Ovary (tissue), 9 donors: ENCODE results near the gene SLC49A4. TPM values are rescaled to one million over a fixed set of nuclear protein-coding genes. Genes with fewer than 3 reads are reported as not detected.

Experiments used
- DNase-seq, 5 donors: peaks; one replicate each; pipeline ENCODE4 v3.0.0-alpha.2; 2019 to 2020
- H3K27ac ChIP-seq, 2 donors: fragments of 200-600 bp; one replicate each; pipeline versions ENCODE4 v1.5.1 to v1.8.0; 2019 to 2022
- H3K27me3 ChIP-seq: fragments of 200-600 bp; one replicate; pipeline ENCODE4 v1.8.0; 2022
- H3K36me3 ChIP-seq: fragments of 200-600 bp; sonication (generic); one replicate; pipeline ENCODE4 v1.5.1; 2019
- H3K4me1 ChIP-seq: one replicate; pipeline ENCODE4 v1.8.1; 2013; ENCODE audit warnings: mild to moderate bottlenecking, moderate library complexity; ENCODE audit not compliant: insufficient read depth
- H3K4me3 ChIP-seq: fragments of 200-600 bp; sonication (generic); one replicate; pipeline ENCODE4 v1.5.1; 2017
- H3K9me3 ChIP-seq, 2 donors: fragments of 200-600 bp in 1 of 2; sonication (generic) in 1 of 2; one replicate each; pipeline versions ENCODE4 v1.5.1 to v1.8.1; 2013 to 2019; ENCODE audit warnings: mild to moderate bottlenecking in 1 of 2, moderate library complexity in 1 of 2
- CTCF ChIP-seq, 3 donors: fragments of 450-650 bp in 2 of 3; fragments of 200-600 bp in 1 of 3; IDR thresholded peaks; one replicate each; pipeline versions ENCODE4 v1.5.1 to v1.8.0; 2016 to 2022; ENCODE audit warnings: antibody characterized with exemption in 3 of 3, mild to moderate bottlenecking in 1 of 3
- EP300 ChIP-seq: sonication (generic); formaldehyde crosslinking; IDR thresholded peaks from one replicate; pipeline ENCODE4 v1.6.1; 2017; ENCODE audit warnings: antibody characterized with exemption
- POLR2A ChIP-seq: fragments of 450-650 bp; IDR thresholded peaks from one replicate; pipeline ENCODE4 v1.6.1; 2017; ENCODE audit warnings: antibody characterized with exemption, mild to moderate bottlenecking, moderate library complexity
- WGBS, 3 donors: extraction: QIAGEN DNeasy Blood & Tissue Kit in 1 of 3; methylation state at CpG; one replicate each; pipeline versions ENCODE4 v1.1.5 to v1.1.7; 2013 to 2017; 5-methylcytosine and 5-hydroxymethylcytosine counted together
- intact Hi-C, 4 donors: fragments of 100-400 bp; cut with DNase I; formaldehyde crosslinking; loops; one replicate each; pipeline versions ENCODE4 v1.11.0 to v1.15.1; 2022 to 2023
- polyA plus RNA-seq, 2 donors: library from polyadenylated mRNA; stranded (reverse); fragments of 200-250 nt in 1 of 2; fragments of 350-450 nt in 1 of 2; fragmentation: Illumina TruSeq in 1 of 2; extraction: RNeasy Lipid Tissue Mini Kit (QIAGEN cat#74804) in 1 of 2; gene quantifications; one replicate each; pipeline ENCODE4 v1.2.3, GENCODE V29; 2013 to 2014
- total RNA-seq, 7 donors: library from RNA; depleted of rRNA in 2 of 7; stranded (reverse); fragments of >200 nt in 2 of 7; fragmentation: NEBNext Ultra II Directional in 3 of 7; extraction: Animal tissue kit (Norgen Biotek cat#: 25700) in 3 of 7; gene quantifications; one replicate each; pipeline versions ENCODE4 v1.1.0 to v1.2.4, GENCODE V29; 2016 to 2023
- donor health status: DM: no; HTN: no; CAD: no; lungs with moderate emphysema.
- donor health status: DM: no; HTN: no; CAD: no.
- donor health status: Bipolar disorder and iron deficiency.
- donor health status: DM: yes; HTN: yes; CAD: no.
- donor health status: DM: no; HTN: no; CAD: no.
- donor health status: DM: yes; HTN: yes; CAD: no.

SLC49A4 gene
- total and polyA plus RNA-seq, 9 donors, result 3.7 to 17.8 (median 8.3) TPM

- no peak for DNase-seq
- Histone ChIP-seq H3K27me3 (no peaks in the 10 kb centered on the region), H3K36me3 (no peaks in the 10 kb centered on the region), H3K27ac (no peak overlapping the region), H3K4me1 (no peaks in the 10 kb centered on the region), H3K9me3 (no peaks in the 10 kb centered on the region), H3K4me3 (no peak overlapping the region)
- TF ChIP-seq POLR2A, result no peak
- no peak for TF ChIP-seq CTCF (IDR thresholded peaks at IDR 0.05)
- TF ChIP-seq EP300, result no peak
- intact Hi-C loops, result no loop called here
- 96 to 99% (median 98%) methylated on average over 2 of the region's 2 CpGs for WGBS, 3 donors
These were observed 87.6 kb downstream of the SLC49A4 start for GRCh38 chr3:122882361-122882947.

- DNase-seq, result no peak
- no peak for TF ChIP-seq POLR2A
- no peak for TF ChIP-seq CTCF (IDR thresholded peaks at IDR 0.05)
- no peak for TF ChIP-seq EP300
- 89 to 96% (median 90%) methylated on average over 4 of the region's 4 CpGs for WGBS, 3 donors
These were observed 91.4 kb downstream of the SLC49A4 start for GRCh38 chr3:122886251-122886650.

GRCh38 chr3:122886946-122887345 is 92.1 kb downstream of the SLC49A4 start:
- Histone ChIP-seq H3K4me1 (no peaks in the 10 kb centered on the region), H3K27me3 (no peaks in the 10 kb centered on the region), H3K9me3 (no peaks in the 10 kb centered on the region), H3K4me3 (no peak overlapping the region), H3K27ac (no peak overlapping the region), H3K36me3 (no peaks in the 10 kb centered on the region)
- intact Hi-C loops, result no loop called here
- no peak for TF ChIP-seq POLR2A
- no peak for TF ChIP-seq EP300
- TF ChIP-seq CTCF (IDR thresholded peaks at IDR 0.05), result no peak
- WGBS, 3 donors, result 83 to 95% (median 87%) methylated on average over 4 of the region's 4 CpGs
- DNase-seq, result no peak

More at GRCh38 chr3:122886251-122886650, 91.4 kb downstream of the SLC49A4 start:
- H3K4me1 ChIP-seq, result no peaks in the 10 kb centered on the region
- no peak overlapping the region for H3K4me3 ChIP-seq
- H3K9me3 ChIP-seq, result no peaks in the 10 kb centered on the region
- no peaks in the 10 kb centered on the region for H3K36me3 ChIP-seq
- no peaks in the 10 kb centered on the region for H3K27me3 ChIP-seq
- no peak overlapping the region for H3K27ac ChIP-seq
- intact Hi-C loops, result no loop called here

- no peak overlapping the region for H3K4me3 ChIP-seq
- H3K4me1 ChIP-seq, result no peaks in the 10 kb centered on the region
- H3K27ac ChIP-seq, result no peak overlapping the region
- TF ChIP-seq CTCF (IDR thresholded peaks at IDR 0.05) (no peak), POLR2A (no peak), EP300 (no peak)
- 27 to 39% (median 29%) methylated on average over 6 of the region's 6 CpGs for WGBS, 3 donors
- intact Hi-C loops, result no loop called here
- DNase-seq, result peak in 3 of 5 donors; percentile 29 to 56 (median 46)
- H3K9me3 ChIP-seq, result no peaks in the 10 kb centered on the region
- H3K36me3 ChIP-seq, result no peaks in the 10 kb centered on the region
- no peaks in the 10 kb centered on the region for H3K27me3 ChIP-seq
These were observed 95.3 kb downstream of the SLC49A4 start for GRCh38 chr3:122890077-122890719.
